ENCODE data around the gene TARS1. TPM values are rescaled to one million over a fixed set of nuclear protein-coding genes. Genes with fewer than 3 reads are reported as not detected.

The TARS1 gene
- total RNA-seq, 1 experiment from 2014 or later = 304 TPM

DNA sequence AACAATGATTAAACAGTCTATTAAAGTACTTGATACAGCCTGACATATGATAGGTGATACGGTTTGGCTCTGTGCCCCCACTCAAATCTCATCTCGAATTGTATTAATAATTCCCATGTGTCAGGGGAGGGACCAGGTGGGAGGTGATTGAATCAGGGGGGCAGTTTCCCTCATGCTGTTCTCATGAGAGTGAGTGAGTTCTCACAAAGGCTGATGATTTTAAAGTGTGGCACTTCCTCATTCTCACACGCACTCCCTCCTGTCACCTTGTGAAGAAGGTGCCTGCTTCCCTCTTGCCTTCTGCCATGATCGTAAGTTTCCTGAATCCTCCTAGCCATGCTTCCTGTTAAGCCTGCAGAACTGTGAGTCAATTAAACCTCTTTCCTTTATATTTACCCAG, 40.1 kb upstream of the TARS1 start (continued):
- TF ChIP-seq, protein P1, sequence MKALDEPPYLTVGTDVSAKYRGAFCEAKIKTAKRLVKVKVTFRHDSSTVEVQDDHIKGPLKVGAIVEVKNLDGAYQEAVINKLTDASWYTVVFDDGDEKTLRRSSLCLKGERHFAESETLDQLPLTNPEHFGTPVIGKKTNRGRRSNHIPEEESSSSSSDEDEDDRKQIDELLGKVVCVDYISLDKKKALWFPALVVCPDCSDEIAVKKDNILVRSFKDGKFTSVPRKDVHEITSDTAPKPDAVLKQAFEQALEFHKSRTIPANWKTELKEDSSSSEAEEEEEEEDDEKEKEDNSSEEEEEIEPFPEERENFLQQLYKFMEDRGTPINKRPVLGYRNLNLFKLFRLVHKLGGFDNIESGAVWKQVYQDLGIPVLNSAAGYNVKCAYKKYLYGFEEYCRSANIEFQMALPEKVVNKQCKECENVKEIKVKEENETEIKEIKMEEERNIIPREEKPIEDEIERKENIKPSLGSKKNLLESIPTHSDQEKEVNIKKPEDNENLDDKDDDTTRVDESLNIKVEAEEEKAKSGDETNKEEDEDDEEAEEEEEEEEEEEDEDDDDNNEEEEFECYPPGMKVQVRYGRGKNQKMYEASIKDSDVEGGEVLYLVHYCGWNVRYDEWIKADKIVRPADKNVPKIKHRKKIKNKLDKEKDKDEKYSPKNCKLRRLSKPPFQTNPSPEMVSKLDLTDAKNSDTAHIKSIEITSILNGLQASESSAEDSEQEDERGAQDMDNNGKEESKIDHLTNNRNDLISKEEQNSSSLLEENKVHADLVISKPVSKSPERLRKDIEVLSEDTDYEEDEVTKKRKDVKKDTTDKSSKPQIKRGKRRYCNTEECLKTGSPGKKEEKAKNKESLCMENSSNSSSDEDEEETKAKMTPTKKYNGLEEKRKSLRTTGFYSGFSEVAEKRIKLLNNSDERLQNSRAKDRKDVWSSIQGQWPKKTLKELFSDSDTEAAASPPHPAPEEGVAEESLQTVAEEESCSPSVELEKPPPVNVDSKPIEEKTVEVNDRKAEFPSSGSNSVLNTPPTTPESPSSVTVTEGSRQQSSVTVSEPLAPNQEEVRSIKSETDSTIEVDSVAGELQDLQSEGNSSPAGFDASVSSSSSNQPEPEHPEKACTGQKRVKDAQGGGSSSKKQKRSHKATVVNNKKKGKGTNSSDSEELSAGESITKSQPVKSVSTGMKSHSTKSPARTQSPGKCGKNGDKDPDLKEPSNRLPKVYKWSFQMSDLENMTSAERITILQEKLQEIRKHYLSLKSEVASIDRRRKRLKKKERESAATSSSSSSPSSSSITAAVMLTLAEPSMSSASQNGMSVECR (CRISPR knock-in tag; IDR thresholded peaks at IDR 0.05; ENCODE audit: borderline replicate concordance) = no peak
- TF ChIP-seq ZNF671 (CRISPR knock-in tag; IDR thresholded peaks at IDR 0.05) (no peak), MAX (CRISPR knock-in tag; IDR thresholded peaks at IDR 0.05) (no peak), ELF4 (CRISPR knock-in tag; IDR thresholded peaks at IDR 0.05; ENCODE audit: low read depth) (no peak), ZBTB21 (CRISPR knock-in tag; IDR thresholded peaks at IDR 0.05; ENCODE audit: borderline replicate concordance) (no peak), NR2C2 (CRISPR knock-in tag; IDR thresholded peaks at IDR 0.05) (no peak), NR1H2 (CRISPR knock-in tag; IDR thresholded peaks at IDR 0.05) (no peak)
- TF ChIP-seq, protein P2, sequence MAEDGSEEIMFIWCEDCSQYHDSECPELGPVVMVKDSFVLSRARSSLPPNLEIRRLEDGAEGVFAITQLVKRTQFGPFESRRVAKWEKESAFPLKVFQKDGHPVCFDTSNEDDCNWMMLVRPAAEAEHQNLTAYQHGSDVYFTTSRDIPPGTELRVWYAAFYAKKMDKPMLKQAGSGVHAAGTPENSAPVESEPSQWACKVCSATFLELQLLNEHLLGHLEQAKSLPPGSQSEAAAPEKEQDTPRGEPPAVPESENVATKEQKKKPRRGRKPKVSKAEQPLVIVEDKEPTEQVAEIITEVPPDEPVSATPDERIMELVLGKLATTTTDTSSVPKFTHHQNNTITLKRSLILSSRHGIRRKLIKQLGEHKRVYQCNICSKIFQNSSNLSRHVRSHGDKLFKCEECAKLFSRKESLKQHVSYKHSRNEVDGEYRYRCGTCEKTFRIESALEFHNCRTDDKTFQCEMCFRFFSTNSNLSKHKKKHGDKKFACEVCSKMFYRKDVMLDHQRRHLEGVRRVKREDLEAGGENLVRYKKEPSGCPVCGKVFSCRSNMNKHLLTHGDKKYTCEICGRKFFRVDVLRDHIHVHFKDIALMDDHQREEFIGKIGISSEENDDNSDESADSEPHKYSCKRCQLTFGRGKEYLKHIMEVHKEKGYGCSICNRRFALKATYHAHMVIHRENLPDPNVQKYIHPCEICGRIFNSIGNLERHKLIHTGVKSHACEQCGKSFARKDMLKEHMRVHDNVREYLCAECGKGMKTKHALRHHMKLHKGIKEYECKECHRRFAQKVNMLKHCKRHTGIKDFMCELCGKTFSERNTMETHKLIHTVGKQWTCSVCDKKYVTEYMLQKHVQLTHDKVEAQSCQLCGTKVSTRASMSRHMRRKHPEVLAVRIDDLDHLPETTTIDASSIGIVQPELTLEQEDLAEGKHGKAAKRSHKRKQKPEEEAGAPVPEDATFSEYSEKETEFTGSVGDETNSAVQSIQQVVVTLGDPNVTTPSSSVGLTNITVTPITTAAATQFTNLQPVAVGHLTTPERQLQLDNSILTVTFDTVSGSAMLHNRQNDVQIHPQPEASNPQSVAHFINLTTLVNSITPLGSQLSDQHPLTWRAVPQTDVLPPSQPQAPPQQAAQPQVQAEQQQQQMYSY (CRISPR knock-in tag; IDR thresholded peaks at IDR 0.05) = no peak
- TF ChIP-seq, protein P3, sequence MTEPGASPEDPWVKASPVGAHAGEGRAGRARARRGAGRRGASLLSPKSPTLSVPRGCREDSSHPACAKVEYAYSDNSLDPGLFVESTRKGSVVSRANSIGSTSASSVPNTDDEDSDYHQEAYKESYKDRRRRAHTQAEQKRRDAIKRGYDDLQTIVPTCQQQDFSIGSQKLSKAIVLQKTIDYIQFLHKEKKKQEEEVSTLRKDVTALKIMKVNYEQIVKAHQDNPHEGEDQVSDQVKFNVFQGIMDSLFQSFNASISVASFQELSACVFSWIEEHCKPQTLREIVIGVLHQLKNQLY (CRISPR knock-in tag; IDR thresholded peaks at IDR 0.05) = no peak
- TF ChIP-seq, protein P4, sequence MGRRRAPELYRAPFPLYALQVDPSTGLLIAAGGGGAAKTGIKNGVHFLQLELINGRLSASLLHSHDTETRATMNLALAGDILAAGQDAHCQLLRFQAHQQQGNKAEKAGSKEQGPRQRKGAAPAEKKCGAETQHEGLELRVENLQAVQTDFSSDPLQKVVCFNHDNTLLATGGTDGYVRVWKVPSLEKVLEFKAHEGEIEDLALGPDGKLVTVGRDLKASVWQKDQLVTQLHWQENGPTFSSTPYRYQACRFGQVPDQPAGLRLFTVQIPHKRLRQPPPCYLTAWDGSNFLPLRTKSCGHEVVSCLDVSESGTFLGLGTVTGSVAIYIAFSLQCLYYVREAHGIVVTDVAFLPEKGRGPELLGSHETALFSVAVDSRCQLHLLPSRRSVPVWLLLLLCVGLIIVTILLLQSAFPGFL (CRISPR knock-in tag; IDR thresholded peaks at IDR 0.05; ENCODE audit: borderline replicate concordance) = no peak

DNA sequence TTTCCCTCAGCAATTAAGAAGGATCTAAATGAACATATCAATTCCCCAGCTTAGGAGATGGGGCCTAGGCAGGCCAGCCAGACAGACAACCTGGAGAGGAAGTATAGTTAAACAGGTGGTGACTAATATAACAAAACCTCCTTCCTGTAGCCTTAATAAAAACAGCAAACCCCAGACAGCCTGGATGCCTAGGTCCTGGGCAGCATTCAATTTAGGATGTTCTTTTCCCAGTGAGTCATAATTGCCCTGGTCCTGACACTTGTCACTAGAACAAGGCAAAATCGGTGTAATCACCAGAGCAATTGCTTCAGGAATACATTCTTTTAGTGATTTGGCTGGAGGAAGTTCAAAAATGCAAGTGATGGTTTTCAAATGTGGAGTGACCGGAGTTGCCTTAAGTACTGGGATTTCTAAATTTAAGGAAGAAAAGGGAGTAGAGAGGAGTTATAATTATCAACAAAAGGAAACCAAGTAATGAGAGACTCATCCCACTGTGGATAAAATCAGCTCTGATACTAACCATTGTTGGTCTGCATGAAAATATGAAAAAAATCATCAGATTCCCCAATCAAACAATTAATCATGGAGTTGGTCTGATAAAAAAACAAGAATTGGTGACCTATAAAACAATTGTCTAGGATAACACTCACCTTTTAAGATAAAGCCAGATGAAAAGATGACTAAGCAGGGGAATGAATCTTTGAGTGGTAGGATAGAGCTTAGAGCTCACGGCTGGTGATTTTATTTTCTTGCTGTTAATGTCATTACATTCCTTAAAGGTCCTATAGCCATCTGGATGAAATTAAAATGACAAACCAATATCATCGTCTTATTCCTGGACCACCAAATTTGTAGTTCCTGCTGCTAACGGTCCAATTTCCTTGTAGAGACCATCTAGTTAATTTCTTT, 39.0 kb upstream of the TARS1 start:
- no peak overlapping the region for H3K4me3 Mint-ChIP-seq
- CTCF ChIA-PET = no interaction called here
- no peaks in the 10 kb centered on the region for H3K27me3 Mint-ChIP-seq (ENCODE audit: low read depth)
- H3K4me1 Mint-ChIP-seq = peaks cover 8% of the 10 kb centered on the region
- POLR2A ChIA-PET = interaction anchor here (0.6 kb wide), 1 partner anchor 22 kb away, joined by 9 read pairs; no protein-coding TSS in a partner anchor
- ATAC-seq (no peak), DNase-seq (ENCODE audit: low spot score) (no peak)
- peaks cover 11% of the 10 kb centered on the region for H3K9me3 Mint-ChIP-seq
- no peak overlapping the region for H3K27ac Mint-ChIP-seq
- no peaks in the 10 kb centered on the region for H3K36me3 Mint-ChIP-seq
- TF ChIP-seq, protein P4 (CRISPR knock-in tag; IDR thresholded peaks at IDR 0.05; ENCODE audit: borderline replicate concordance) = no peak
- TF ChIP-seq ELF4 (CRISPR knock-in tag; IDR thresholded peaks at IDR 0.05; ENCODE audit: low read depth) (no peak), ZNF138 (CRISPR knock-in tag; conservative IDR thresholded peaks at IDR 0.05) (no peak), USF2 (CRISPR knock-in tag; IDR thresholded peaks at IDR 0.05) (no peak), CREM (CRISPR knock-in tag; IDR thresholded peaks at IDR 0.05) (no peak), KAT7 (CRISPR knock-in tag; IDR thresholded peaks at IDR 0.05; ENCODE audit: borderline replicate concordance) (no peak), TCF7 (CRISPR knock-in tag; IDR thresholded peaks at IDR 0.05; ENCODE audit: low read depth) (no peak), TEAD1 (CRISPR knock-in tag; IDR thresholded peaks at IDR 0.05) (no peak), HMGXB4 (CRISPR knock-in tag; IDR thresholded peaks at IDR 0.05) (no peak), FOXJ3 (CRISPR knock-in tag; IDR thresholded peaks at IDR 0.05; ENCODE audit: borderline replicate concordance) (no peak), HMGA2 (CRISPR knock-in tag; IDR thresholded peaks at IDR 0.05) (no peak)

All from WTC11 (cell line).